Germinal center (tissue), 1 donor: ENCODE data around the gene GDF7.
A peak's percentile ranks its signal among the peaks of the same experiment; 100 is the strongest.

Experiments used
- DNase-seq: peaks from one replicate; pipeline ENCODE4 v3.0.0; 2012; ENCODE audit warnings: mixed read lengths, low spot score

Gene GDF7

GRCh38 chr2:20645301-20645701 lies 21.6 kb upstream of the GDF7 start:
- no peak for DNase-seq

DNA sequence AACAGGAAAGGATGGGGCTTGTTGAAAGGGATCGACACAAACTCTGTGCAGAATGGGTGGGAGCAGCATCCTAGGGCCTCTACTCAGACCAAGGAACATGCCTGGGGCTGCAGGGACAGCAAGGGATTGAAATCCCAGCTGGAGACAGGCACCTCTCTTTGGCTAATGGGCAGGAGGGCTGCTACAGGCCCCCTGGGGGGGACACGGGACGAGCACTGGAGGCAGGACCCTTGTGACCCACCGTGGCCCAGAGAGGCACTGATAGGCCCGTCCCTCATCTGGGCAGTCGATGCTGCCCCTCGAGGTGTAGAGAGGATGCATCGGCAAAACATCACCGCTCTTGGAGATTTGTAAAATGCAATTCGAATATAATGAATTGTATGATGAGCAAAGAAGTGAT lies 21.2 kb upstream of the GDF7 start:
- DNase-seq = no peak

DNA sequence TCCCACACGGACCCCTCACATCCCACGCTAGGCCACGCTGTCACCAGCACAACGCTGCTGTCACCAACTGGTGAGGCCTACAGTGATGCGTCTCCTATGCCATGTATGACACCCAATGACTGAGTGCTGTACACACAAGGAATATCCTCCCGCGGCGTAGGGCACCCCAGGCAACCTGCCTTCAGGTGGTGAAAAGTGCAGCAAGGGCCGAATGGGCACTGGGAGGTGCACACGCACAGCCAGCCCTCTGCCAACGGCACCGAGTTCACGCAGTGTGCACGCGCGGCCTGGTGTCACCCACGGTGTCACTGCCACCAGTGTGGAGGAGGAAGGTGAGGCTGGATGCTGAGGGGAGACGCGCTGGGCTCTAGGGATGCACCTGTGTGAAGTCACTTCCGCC lies 20.5 kb upstream of the GDF7 start:
- DNase-seq = no peak

DNA sequence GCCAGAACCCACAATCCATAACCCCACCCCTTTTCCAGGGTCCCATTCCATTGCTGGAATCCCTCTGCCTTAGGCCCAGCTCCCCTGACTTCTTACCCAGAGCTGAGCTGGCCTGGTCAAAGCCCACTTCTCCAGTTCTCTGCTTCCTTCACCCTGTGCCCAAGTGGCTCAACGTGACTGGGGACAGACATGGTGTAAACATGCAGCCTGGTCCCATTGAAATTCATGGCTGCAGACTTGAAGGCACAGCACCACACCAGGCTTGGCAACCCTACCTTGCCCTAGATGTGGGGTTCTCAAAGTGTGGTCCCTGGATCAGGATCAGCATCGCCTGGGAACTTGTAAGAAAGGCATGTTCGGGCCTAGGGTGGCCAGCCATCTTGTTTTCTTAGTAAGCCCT lies 19.7 kb upstream of the GDF7 start:
- DNase-seq = no peak

DNA sequence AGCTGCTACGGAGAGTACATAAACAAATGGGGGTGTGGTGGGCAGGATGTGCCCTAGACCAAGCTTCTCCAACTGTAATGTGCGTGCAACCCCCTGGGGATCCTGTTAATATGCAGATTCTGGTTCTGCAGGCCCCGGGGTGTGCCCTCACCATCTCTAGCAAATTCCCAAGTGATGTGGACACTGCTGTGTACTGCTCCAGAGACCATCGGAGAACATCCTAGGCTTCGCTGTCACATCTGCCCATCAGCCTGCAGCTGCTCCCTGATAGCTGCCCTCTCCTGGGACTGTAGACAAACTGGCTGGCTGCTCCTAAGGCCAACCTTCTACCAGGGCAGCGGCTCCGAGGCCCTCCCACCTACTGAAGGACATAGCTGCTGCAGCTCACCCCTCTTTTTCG lies 19.2 kb upstream of the GDF7 start:
- DNase-seq = no peak

DNA sequence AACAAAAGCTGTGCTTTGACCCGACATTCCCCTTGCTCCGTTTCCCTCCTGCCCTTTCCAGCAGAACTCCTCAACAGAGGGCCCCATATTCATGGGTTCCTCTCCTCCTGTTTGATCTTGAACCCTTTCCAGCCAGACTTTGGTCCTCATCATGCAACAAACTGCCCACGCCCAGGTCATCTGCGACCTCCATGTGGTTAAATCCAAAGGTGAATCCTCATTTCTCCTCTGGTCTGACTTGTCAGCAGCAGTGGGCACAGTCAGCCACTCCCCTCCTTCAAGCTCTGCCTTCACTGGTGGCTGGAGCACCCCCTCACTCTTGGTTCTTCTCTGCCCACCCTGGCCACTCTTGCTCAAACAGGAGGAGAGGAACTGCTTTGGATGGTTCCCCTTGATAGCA lies 18.7 kb upstream of the GDF7 start:
- DNase-seq = no peak

GRCh38 chr2:20648831-20649230 lies 18.1 kb upstream of the GDF7 start:
- no peak for DNase-seq

DNA sequence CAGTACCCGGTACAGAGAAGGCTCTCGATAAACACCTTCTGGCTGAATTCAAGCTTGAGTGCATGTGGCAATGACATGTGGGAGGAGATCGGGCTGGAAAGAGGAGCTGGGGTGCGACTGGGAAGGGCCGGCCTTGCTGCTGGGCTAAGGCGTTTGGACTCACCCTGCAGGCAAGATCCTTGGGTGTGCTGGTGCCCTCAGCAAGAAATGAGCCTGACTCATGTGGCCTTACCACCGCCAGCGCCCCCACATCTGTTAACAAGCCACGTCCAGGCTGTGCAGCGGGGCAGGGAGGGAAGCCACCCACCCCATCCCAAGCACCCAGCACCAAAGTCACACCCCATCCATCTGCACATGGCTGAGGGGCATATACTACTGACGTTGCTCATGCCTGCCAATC lies 17.4 kb upstream of the GDF7 start:
- no peak for DNase-seq

GRCh38 chr2:20649976-20650375 lies 17.0 kb upstream of the GDF7 start:
- DNase-seq = no peak

- DNase-seq = peak; percentile 44
These were observed 16.5 kb upstream of the GDF7 start for GRCh38 chr2:20650393-20650876.

DNA sequence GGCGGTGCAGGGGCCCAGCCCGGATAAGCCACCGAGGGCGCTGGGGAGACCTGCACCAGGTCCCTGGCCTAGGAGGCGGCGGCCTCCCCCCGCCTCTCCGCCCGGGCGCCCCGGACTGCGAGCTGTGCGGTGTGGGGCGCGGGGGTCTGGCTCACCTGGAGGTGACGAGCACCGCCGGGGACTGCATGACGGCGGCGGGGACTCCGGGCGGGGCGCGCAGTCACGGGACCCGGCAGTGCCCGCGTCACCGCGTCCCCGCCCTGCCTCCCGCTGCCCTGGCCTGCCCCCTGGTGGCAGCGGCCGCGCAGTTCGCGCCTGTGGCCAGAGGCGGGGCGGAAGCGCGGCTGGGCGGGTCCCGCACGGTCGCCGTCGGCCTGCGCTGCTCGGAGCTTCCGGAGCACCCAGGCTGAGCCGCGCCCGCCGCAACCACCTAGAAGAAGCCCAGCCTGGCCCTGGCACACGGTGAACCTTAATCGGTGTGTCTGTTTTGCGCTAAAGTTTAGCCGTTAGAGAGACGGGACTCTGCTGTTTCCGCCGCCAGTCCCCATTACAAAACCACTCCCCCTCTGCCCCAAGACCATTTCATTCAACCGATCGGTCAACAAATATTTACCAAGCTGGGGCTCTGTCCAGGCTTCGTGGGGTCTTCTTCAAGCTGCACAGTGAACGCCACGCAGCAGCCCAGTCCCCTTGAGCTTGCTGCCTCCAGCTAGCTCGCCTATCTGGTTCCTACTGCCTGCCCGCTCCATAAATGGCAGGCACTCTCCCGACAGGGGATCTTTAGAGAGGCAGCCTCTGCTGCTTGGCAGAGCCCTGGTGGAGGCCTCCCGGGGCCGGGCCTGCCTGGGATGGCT lies 15.8 kb upstream of the GDF7 start, which contains the start of gene HS1BP3:
Gene HS1BP3 (minus strand): TSS at position 222 of the 854 bp plus-strand sequence. CDS start 35 bp downstream, at position 187.
- peak; percentile 96 for DNase-seq

GRCh38 chr2:20651731-20652099 lies 15.2 kb upstream of the GDF7 start:
- no peak for DNase-seq

DNA sequence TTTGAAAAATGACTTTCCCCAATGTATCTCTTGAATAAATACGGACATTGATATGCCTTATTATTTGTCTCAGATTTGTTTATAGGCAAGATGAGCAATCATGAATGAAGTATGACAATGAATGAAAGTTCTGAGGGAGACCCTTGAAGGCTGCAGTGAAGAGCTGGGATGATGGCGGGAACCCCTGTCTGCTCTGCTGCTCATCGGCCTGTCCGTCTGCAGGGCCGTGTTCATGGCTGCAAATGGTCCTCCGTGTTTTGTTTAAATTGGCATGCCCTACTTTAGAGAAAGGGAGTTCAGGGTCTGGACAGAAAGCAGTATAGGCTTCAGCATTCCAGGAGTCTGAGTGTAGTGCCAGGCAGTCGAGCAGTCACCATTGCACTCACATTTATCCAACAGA lies 14.8 kb upstream of the GDF7 start:
- no peak for DNase-seq

DNA sequence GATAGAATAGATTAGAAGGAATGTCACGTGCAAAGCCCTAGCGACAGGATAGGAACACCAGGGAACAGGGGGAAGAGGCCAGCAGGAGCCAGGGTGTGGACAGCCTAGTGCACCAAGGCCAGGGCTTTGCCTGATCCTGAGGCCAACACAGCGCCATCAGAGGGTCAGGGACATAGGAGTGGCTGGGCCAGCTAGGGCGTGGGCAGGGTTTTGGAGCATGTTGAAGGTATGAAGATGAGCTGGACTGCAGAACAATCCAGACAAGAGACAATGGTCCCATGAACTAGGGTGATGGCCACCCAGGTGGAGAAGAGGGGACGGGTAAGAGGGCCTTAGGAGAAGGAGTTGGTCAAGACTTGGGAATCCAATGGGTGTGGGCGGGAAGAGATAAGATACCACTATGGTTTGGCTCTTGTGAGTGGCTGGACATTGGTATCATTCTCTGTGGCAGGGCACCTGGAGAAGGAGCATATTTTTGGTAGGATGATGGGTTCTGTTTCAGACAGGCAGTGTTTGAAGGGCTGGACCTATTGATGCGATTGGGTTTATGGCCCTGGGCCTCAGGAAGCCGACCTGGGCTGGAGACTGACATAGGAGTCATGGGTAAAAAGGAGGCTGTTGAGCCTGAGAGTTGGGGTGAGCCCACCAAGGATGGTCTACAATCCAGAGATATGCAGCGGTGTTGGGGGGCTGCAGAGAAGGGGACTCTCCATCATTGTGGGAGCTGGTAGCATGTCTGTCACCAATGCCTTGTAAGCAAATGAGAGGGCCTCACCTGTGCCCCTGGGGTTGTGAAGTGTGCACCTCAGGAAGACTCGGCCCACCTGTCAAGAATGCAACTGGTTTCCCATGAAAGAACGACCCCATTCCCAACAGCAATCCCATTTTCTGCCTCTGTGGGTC lies 14.0 kb upstream of the GDF7 start:
- no peak for DNase-seq

DNA sequence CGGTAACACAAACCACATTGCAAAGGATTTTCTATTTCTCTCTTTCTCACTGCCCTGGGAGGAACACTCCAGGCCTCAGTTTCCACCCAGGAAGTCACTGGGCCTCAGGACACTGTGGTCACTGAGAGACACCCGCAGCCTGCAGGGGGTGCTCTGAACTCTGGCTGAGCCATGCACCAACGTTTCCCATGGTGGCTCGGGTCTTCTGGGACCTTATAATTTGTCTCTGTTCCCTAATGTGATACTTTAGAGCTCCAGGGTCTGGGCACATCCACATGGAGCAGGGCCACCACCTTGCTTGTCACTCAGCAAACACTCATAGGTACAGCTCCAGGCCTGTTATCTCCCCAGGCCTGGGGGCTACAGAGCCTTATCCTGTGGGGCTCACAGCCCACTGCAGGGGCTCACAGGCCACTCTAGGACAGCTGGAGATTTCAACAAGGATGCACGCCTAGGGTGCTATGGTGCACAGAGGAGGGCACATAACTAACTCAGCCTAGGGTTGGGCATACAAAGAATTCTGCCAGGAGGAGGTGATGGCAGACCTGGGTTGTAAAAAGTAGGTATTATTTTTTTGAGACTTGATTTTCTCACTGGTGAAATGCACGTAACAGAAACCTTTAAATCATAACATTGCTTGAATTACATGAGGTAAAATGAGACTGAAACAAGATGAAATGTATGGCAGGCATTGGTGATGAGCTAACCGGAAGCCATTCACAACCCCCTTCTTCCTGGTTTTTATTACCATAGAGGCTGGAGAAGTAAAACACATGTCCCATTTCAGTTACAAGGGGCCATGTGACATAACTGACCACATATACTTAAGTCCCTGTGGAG lies 13.0 kb upstream of the GDF7 start:
- no peak for DNase-seq

DNA sequence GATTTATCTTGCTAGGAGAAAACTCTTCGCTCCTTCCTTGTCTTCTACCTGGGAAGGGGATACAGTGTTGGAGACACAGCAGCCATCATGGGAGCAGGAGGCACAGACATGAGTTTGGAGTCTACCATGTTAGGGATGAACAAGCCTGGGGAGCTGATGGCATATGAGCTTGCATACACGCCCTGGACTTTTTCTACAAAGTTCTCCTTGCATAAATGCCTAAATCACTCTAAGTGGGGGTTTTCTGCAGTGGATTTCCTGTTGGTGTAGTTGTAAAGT lies 12.5 kb upstream of the GDF7 start:
- DNase-seq = no peak

- no peak for DNase-seq
These were observed 10.4 kb upstream of the GDF7 start for GRCh38 chr2:20656561-20656960.

DNA sequence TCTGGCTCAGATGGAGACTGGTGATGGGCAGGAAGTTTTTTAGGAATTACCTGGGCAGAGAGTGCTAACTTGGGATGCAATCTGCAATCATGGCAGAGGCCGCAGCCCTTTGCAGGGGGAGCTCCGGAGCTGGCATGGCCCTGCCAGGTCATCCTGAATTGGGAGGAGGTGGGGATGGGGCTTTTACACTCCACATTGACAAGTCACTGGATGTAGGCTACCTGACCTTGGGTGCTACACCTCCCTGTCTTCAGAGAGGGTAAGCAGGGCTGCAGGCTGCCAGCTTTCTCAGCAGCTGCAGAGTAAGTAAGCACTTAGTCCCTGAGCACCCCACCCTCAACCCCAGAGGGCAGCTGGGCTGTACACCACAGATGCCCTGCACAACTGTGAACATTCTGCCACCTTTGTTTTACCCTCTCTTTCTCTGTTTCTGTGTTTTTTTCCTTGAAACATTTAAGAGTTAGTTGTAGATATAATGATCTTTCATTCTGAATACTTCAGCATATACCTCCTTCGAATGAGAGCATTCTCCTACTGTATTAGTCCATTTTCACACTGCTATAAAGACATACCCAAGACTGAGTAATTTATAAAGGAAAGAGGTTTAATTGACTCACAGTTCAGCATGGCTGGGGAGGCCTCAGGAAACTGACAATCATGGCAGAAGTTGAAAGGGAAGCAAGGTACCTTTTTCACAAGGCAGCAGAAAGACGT lies 9.3 kb upstream of the GDF7 start:
- no peak for DNase-seq

DNA sequence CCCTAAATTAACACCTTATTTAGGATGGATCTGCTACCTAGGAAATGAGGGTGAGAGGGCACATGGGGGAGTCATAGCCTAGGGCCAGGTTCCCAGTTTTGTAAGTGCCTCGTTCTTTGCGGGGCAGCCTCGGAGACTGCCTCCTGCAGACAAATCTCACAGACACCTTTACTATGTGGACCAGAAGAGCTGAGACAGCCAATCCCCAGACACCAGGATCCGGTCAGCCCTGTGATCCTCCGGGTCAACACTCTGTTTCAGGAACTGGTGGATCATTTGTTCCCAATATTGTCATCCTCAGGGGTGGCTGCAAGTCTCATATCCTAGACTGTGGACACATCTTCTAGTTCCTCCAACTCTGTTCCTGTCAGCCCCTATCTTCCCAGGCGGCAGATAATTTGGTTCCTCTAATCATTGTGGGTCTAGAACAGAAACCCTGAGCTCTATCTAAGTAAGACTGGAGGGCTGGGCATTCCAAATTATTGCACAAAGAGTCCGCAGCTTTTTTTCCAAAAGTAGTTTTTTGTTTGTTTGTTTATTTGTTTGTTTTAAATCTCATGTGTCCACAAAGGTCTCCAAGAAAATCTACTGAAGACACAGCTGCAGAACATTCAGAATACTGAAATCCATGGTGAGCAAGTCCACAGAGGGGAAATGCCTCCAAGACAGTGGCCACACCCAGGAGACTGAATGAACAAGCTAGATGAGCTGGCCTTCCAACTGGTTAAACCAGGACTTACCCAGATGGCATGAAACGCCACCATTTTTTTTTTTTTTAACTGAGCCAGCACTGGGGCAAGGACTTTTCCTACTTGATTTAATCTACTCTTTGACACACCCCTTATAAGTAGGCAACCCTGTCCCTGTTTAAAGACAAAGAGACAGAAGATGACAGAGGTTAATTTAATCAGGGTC lies 6.2 kb upstream of the GDF7 start:
- DNase-seq = no peak
